GM12878 (cell line): Measurements from ENCODE around the gene NRP2. TPM values are rescaled to one million over a fixed set of nuclear protein-coding genes. Genes with fewer than 3 reads are reported as not detected.

Experiments
- ATAC-seq: fragments of 200-7000 bp; cut with Tn5 transposase; 3 replicates; pipeline ENCODE4 v1.9.1; 2020; ENCODE audit warnings: mild to moderate bottlenecking, moderate library complexity
- BruUV-seq: library from RNA; stranded (reverse); fragments of 400-500 nt; replicated peaks from 2 replicates; lab custom pipeline; 2021; lab: Mats Ljungman, UMichigan
- CTCF ChIA-PET: fragments of 300-600 bp; sonication (Branson Sonifier 250); formaldehyde crosslinking; extraction: SDS; loops from one replicate; lab custom pipeline; 2021; ENCODE audit warnings: inconsistent platforms; lab: Yijun Ruan, JAX
- POLR2A ChIA-PET: fragments of 350-600 bp; formaldehyde crosslinking; extraction: SDS; loops from one replicate; lab custom pipeline; 2021; ENCODE audit warnings: inconsistent platforms; lab: Charles Lee
- RAD21 ChIA-PET: fragments of 300-600 bp; sonication (Branson Sonifier 250); formaldehyde crosslinking; loops from one replicate; lab custom pipeline; 2023; ENCODE audit warnings: antibody characterized with exemption; ENCODE audit not compliant: unreplicated experiment; lab: Charles Lee
- SMC1A ChIA-PET: fragments of 300-600 bp; sonication (Branson Sonifier 250); formaldehyde crosslinking; loops from one replicate; lab custom pipeline; 2023; ENCODE audit not compliant: unreplicated experiment, uncharacterized antibody; lab: Charles Lee
- DNase-seq: peaks from one replicate; pipeline ENCODE4 v3.0.0-alpha.2; 2011; ENCODE audit warnings: low read depth, low spot score
- FAIRE-seq: peaks from 3 replicates; lab custom pipeline; 2011; peaks lifted over from hg19 to GRCh38; lab: Jason Lieb, UNC
- H2AFZ ChIP-seq: 2 replicates; pipeline ENCODE4 v1.6.0; 2011; ENCODE audit warnings: low read depth, low read length, control low read depth; ENCODE audit not compliant: control insufficient read depth
- H3K27ac ChIP-seq: 2 replicates; pipeline ENCODE4 v1.5.1; 2011; ENCODE audit warnings: control low read depth; ENCODE audit not compliant: control insufficient read depth, insufficient read depth
- H3K27me3 ChIP-seq, 2 experiments: replicated peaks in 1 of 2; 2 replicates each; pipeline versions ENCODE4 v1.6.0 to v1.6.1; 2011; ENCODE audit warnings: low read length in 1 of 2; ENCODE audit not compliant: control insufficient read depth in 2 of 2, insufficient read depth in 2 of 2
- H3K36me3 ChIP-seq, 2 experiments: 2 replicates each; pipeline ENCODE4 v1.5.1; 2011; ENCODE audit warnings: low read length in 1 of 2; ENCODE audit not compliant: control insufficient read depth in 2 of 2, insufficient read depth in 2 of 2
- H3K4me1 ChIP-seq: 2 replicates; pipeline ENCODE4 v1.6.1; 2011; ENCODE audit warnings: mild to moderate bottlenecking, low read length, moderate library complexity, mixed read lengths; ENCODE audit not compliant: control insufficient read depth, insufficient read depth
- H3K4me2 ChIP-seq: 2 replicates; pipeline ENCODE4 v1.6.0; 2011; ENCODE audit warnings: control low read depth; ENCODE audit not compliant: control insufficient read depth, insufficient read depth
- H3K4me3 ChIP-seq: fragments of 200-600 bp; sonication (generic); 2 replicates; pipeline ENCODE4 v1.5.1; 2016
- H3K79me2 ChIP-seq: 2 replicates; pipeline ENCODE4 v1.6.0; 2011; ENCODE audit warnings: low read length; ENCODE audit not compliant: control insufficient read depth, insufficient read depth
- H3K9ac ChIP-seq: 2 replicates; pipeline ENCODE4 v1.8.0; 2011; ENCODE audit warnings: low read length, control low read depth, mixed read lengths; ENCODE audit not compliant: control insufficient read depth, insufficient read depth
- H3K9me3 ChIP-seq: replicated peaks from 3 replicates; pipeline ENCODE4 v1.5.1; 2011; ENCODE audit warnings: mild to moderate bottlenecking, low read length; ENCODE audit not compliant: control insufficient read depth, insufficient read depth
- H4K20me1 ChIP-seq: 2 replicates; pipeline ENCODE4 v1.6.0; 2011; ENCODE audit not compliant: control insufficient read depth, insufficient read depth
- CREB1 ChIP-seq: IDR thresholded peaks from 2 replicates; pipeline ENCODE4 v1.6.1; 2012; ENCODE audit warnings: low read depth, mild to moderate bottlenecking, inconsistent platforms
- LARP7 ChIP-seq: fragments of 450-650 bp; IDR thresholded peaks from 2 replicates; pipeline ENCODE4 v1.6.1; 2017; ENCODE audit warnings: mild to moderate bottlenecking
- MXI1 ChIP-seq: fragments of 150-350 bp; IDR thresholded peaks from 2 replicates; pipeline ENCODE4 v1.6.1; 2011; ENCODE audit warnings: low read depth, mild to moderate bottlenecking, inconsistent platforms, low read length, improper control_type of control experiment
- NRF1 ChIP-seq: conservative IDR thresholded peaks from 2 replicates; pipeline ENCODE4 v1.6.1; 2011; ENCODE audit warnings: mild to moderate bottlenecking, low read depth, low read length, improper control_type of control experiment
- RUNX3 ChIP-seq: IDR thresholded peaks from 2 replicates; pipeline ENCODE4 v1.6.1; 2012; ENCODE audit warnings: low read length, inconsistent platforms
- SMAD5 ChIP-seq: IDR thresholded peaks from 2 replicates; pipeline ENCODE4 v1.6.1; 2016; ENCODE audit warnings: antibody characterized with exemption, low read depth
- SMARCA5 ChIP-seq: fragments of 450-650 bp; IDR thresholded peaks from 2 replicates; pipeline ENCODE4 v1.6.1; 2017; ENCODE audit warnings: mild to moderate bottlenecking
- SMC3 ChIP-seq: IDR thresholded peaks from 2 replicates; pipeline ENCODE4 v1.6.1; 2011; ENCODE audit warnings: low read length, improper control_type of control experiment, borderline replicate concordance
- TAF1 ChIP-seq: IDR thresholded peaks from 2 replicates; pipeline ENCODE4 v1.6.1; 2011; ENCODE audit warnings: mild to moderate bottlenecking, low read depth, low read length, borderline replicate concordance
- USF2 ChIP-seq: IDR thresholded peaks from 2 replicates; pipeline ENCODE4 v1.6.1; 2011; ENCODE audit warnings: low read depth, low read length, improper control_type of control experiment, borderline replicate concordance
- ZBTB33 ChIP-seq: fragments of 450-650 bp; IDR thresholded peaks from 2 replicates; pipeline ENCODE4 v1.6.1; 2017; ENCODE audit warnings: mild to moderate bottlenecking
- ZBTB4 ChIP-seq: fragments of 450-650 bp; formaldehyde crosslinking; IDR thresholded peaks from 2 replicates; pipeline ENCODE4 v1.4.0; 2022; ENCODE audit warnings: mild to moderate bottlenecking, moderate library complexity
- ZNF207 ChIP-seq: fragments of 450-650 bp; IDR thresholded peaks from 2 replicates; pipeline ENCODE4 v1.6.1; 2014; ENCODE audit warnings: antibody characterized with exemption, mild to moderate bottlenecking, borderline replicate concordance
- WGBS: methylation state at CpG from one replicate; pipeline ENCODE4 v1.1.6; 2016; ENCODE audit warnings: low lambda C conversion rate; ENCODE audit not compliant: insufficient replicate concordance, insufficient coverage; ENCODE audit errors: missing lambda C conversion rate; 5-methylcytosine and 5-hydroxymethylcytosine counted together
- in situ Hi-C: fragments of 300-500 bp; cut with MboI; formaldehyde crosslinking; loops from 9 replicates; pipeline ENCODE4 v1.14.3; 2018; ENCODE audit warnings: mixed read lengths
- intact Hi-C: fragments of 100-400 bp; cut with micrococcal nuclease; formaldehyde crosslinking; loops from one replicate; pipeline ENCODE4 v1.14.2; 2022; ENCODE audit not compliant: unreplicated experiment
- polyA plus RNA-seq, 11 experiments: library from polyadenylated mRNA; depleted of rRNA in 4 of 11; unstranded in 6 of 11; stranded (reverse) in 5 of 11; fragments of >200 nt; fragmentation: Nextera tagmentation in 4 of 11; fragmentation: Illumina TruSeq in 1 of 11; extraction: Ambion mirVana in 4 of 11; extraction: Trizol in 1 of 11; gene quantifications; 1 replicate in 1 of 11; 2 replicates in 10 of 11; pipeline versions ENCODE4 v1.2.1 to v1.2.3, GENCODE V29; 2011 to 2016; ENCODE audit warnings: inconsistent platforms in 2 of 11, missing spikeins in 2 of 11, low read depth in 1 of 11
- total RNA-seq, 4 experiments: library from RNA; depleted of rRNA in 3 of 4; stranded (reverse); fragments of >200 nt in 3 of 4; fragmentation: Illumina TruSeq in 1 of 4; extraction: Trizol in 1 of 4; gene quantifications; 2 replicates each; pipeline versions ENCODE4 v1.2.1 to v1.2.3, GENCODE V29; 2013 to 2021
- TF ChIP-seq, protein P1 (sequence below): IDR thresholded peaks from 2 replicates; pipeline ENCODE4 v1.6.1; 2012; ENCODE audit warnings: low read depth, low read length, improper control_type of control experiment
- TF ChIP-seq, protein P2 (sequence below): fragments of 450-650 bp; IDR thresholded peaks from 2 replicates; pipeline ENCODE4 v1.6.1; 2017; ENCODE audit warnings: borderline replicate concordance

Gene NRP2
- total and polyA plus RNA-seq, 10 of the 15 experiments (the other 5 are each of a cell fraction or from before 2014, with no cell fraction given) = 0.06 to 1.2 (median 0.46) TPM

- TF ChIP-seq ZNF207 = no peak
- TF ChIP-seq USF2 = no peak
- TF ChIP-seq, protein P1, sequence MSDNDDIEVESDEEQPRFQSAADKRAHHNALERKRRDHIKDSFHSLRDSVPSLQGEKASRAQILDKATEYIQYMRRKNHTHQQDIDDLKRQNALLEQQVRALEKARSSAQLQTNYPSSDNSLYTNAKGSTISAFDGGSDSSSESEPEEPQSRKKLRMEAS = no peak
- no peak for TF ChIP-seq SMAD5
- TF ChIP-seq, protein P2, sequence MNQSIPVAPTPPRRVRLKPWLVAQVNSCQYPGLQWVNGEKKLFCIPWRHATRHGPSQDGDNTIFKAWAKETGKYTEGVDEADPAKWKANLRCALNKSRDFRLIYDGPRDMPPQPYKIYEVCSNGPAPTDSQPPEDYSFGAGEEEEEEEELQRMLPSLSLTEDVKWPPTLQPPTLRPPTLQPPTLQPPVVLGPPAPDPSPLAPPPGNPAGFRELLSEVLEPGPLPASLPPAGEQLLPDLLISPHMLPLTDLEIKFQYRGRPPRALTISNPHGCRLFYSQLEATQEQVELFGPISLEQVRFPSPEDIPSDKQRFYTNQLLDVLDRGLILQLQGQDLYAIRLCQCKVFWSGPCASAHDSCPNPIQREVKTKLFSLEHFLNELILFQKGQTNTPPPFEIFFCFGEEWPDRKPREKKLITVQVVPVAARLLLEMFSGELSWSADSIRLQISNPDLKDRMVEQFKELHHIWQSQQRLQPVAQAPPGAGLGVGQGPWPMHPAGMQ = no peak
- no peak for TF ChIP-seq RUNX3
- no peak for TF ChIP-seq NRF1
- TF ChIP-seq SMARCA5 = no peak
- TF ChIP-seq TAF1 = no peak
- TF ChIP-seq MXI1 = no peak
- TF ChIP-seq LARP7 = no peak
These were observed 145.6 kb downstream of the NRP2 start (continued) for GRCh38 chr2:205827809-205828365.

DNA sequence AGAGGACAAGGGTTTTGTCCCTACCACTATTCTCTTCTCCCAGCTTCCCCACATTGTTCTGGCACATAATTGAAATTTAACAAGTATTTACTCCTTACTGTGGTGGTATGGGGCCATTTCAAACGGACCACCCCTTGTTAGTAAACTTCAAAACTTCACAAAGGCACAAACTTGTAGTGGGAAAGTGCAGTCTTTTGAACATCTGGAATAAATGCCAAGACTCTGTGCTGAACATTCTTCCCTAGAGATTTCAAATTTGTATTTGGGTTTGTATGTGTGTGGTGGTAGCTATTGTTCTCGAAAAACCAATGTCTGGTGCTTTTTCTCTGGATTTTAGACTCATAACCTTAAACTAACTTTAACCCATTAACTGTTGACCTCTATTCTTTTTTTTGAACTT, 151.6 kb downstream of the NRP2 start:
- FAIRE-seq = no peak
- CTCF ChIA-PET = interaction anchor here (1.1 kb wide), 1 partner anchor 19 kb away, joined by 3 read pairs; no protein-coding TSS in a partner anchor
- Histone ChIP-seq H4K20me1 (no peaks in the 10 kb centered on the region), H3K4me3 (no peak overlapping the region), H3K79me2 (no peaks in the 10 kb centered on the region), H3K9ac (no peak overlapping the region), H3K4me2 (no peak overlapping the region), H3K9me3 (no peaks in the 10 kb centered on the region), H3K27me3 (no peaks in the 10 kb centered on the region), H2AFZ (no peak overlapping the region), H3K36me3 (no peaks in the 10 kb centered on the region), H3K27ac (no peak overlapping the region), H3K4me1 (no peaks in the 10 kb centered on the region)
- SMC1A ChIA-PET = no interaction called here
- no peak for DNase-seq
- no TSS peak for BruUV-seq
- POLR2A ChIA-PET = no interaction called here
- in situ Hi-C loops = no loop called here
- RAD21 ChIA-PET = no interaction called here
- 2% methylated on average over 2 of the region's 2 CpGs for WGBS
- intact Hi-C loops = no loop called here
- no peak for ATAC-seq
- no peak for TF ChIP-seq SMC3
- no peak for TF ChIP-seq CREB1
- no peak for TF ChIP-seq ZBTB33
- no peak for TF ChIP-seq ZBTB4
